Fibroblast of the aortic adventitia (primary cell): Measurements from ENCODE around the gene GALM. TPM values are rescaled to one million over a fixed set of nuclear protein-coding genes. Genes with fewer than 3 reads are reported as not detected.

Experiments used
- DNase-seq: peaks from one replicate; pipeline ENCODE4 v3.0.0-alpha.2; 2010; ENCODE audit warnings: low read depth
- H3K4me3 ChIP-seq: 2 replicates; pipeline ENCODE4 v1.5.1; 2011; ENCODE audit warnings: low read depth, mild to moderate bottlenecking, control low read depth, low read length, moderate library complexity
- CTCF ChIP-seq: IDR thresholded peaks from 2 replicates; pipeline ENCODE4 v1.5.1; 2011; ENCODE audit warnings: mild to moderate bottlenecking, low read length, control low read depth, inconsistent platforms; ENCODE audit not compliant: insufficient read depth
- total RNA-seq: library from RNA; depleted of rRNA; stranded (reverse); fragments of >200 nt; gene quantifications from 2 replicates; pipeline ENCODE4 v1.2.3, GENCODE V29; 2012; ENCODE audit warnings: low replicate concordance

GALM gene
- total RNA-seq, 1 donor, result 27.7 TPM

DNA sequence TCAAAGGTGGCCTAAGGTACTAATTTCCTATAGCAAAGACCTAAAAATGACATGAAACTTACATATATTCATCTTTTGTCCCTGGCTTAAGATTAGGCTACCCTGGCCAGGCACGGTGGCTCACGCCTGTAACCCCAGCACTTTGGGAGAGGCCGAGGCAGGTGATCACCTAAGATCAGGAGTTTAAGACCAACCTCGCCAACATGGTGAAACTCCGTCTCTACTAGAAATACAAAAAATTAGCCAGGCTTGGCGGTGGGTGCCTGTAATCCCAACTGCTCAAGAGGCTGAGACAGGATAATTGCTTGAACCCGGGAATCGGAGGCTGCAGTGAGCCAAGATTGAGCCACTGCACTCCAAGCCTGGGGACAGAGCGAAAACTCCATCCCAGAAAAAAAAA lies 79.4 kb downstream of the GALM start:
- DNase-seq, result no peak
- no peak for TF ChIP-seq CTCF
- no peak overlapping the region for H3K4me3 ChIP-seq

GRCh38 chr2:38747007-38747424 lies 81.1 kb downstream of the GALM start:
- no peak for TF ChIP-seq CTCF
- DNase-seq, result no peak
- H3K4me3 ChIP-seq, result no peak overlapping the region

- no peak for TF ChIP-seq CTCF
- DNase-seq, result no peak
- no peak overlapping the region for H3K4me3 ChIP-seq
Measured at GRCh38 chr2:38747819-38748218, 81.9 kb downstream of the GALM start.

DNA sequence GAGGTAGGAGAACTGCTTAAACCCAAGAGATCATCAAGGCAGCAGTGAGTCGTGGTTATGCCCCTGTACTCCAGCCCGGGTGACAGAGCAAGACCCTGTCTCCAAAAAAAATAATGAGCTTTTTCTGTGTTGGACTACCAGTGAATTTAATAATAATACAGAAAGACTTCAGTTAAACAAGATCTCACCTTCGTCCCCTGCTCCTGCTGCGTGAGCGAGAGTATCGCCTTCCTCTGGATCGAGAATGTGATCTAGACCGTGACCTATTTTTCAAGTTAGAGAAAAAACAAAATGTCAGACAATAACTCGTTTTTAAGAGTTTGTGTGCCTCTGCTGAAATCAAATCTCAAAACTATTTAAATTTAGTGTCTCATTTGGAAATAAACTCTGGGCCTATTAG lies 82.5 kb downstream of the GALM start:
- no peak for DNase-seq
- no peak overlapping the region for H3K4me3 ChIP-seq
- no peak for TF ChIP-seq CTCF

DNA sequence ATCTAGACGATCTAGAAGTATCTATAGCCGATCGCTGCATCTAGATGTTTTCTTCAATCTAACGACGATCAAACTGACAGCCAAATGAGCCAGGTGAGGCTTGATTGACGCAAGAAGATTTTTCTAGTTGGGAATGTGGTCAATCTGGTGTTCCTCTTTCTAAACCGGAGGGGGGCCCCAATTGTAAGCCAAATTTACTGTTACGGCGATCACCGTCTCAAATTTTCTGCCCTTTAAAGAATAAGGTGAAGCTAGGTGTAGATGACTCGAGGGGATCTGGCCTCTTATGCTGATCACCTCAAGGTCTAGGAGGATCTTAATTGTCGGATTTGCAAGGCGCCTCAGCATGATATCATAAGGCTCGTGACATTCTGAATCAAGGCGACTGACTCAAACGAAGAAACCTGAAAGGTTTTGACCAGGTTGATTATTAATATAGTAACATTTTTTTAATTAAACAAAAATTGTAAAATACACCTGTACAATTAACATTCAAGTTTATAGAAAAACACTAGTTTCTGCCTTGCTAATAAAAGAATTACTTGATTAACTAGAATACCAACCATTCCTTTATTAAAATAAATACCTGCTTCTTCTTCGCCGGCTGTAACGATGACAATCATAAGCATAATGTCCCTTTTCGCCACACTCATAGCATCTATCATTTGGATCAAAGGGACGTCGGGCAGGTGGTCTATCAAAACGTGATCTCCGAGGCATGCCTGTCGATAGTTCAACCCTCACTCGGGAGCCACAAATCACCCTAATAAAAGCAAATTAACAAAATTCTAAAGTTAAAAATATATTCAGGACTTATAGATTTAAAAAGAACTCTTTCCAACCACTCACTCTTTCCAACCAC lies 83.3 kb downstream of the GALM start:
- TF ChIP-seq CTCF, result no peak
- DNase-seq, result no peak
- H3K4me3 ChIP-seq, result peak overlapping the region; percentile 100

DNA sequence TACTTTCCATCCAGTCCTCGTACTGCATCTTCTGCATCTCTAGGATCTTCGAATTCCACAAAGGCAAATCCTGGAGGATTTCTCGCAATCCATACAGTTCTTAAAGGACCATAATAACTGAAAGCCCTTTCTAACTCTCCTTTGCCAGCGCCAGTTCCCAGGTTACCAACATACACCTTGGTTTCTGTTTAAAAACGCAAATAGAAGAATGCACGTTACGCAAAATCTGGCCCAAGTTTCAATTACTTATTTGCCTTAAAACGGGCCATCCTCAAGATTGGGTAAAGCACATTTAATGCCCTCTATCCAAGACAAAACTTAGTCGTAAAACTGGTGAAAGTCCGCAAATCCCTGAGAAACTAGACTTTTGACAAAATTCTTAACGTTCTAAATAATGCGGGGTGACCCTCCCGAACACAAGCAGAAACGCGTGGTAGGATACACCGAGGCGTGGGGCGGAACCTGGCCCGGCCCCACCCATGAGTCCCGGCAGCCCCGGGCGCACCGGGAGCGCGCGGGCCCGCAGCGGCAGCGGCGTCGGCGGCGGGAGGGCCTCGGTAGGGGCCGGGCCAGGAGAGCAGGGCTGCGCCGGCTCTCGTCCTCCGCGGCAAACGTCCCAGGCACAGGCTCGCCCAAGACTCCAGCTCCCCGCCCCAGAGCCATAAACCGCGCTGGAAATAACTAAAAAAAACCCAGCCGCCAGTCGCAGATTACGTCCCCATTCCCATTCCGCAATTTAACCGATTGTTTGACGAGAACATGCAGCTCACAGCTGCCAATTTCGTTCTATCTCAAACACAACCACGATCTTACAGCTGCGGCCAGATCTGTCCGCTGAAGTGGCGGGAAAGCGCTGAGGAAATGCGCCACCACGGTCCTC lies 84.3 kb downstream of the GALM start:
- H3K4me3 ChIP-seq, result peak overlapping the region; percentile 100
- TF ChIP-seq CTCF, result peak; percentile 1
- peak; percentile 24 for DNase-seq
